ENCODE data around the gene TFF3. TPM values are rescaled to one million over a fixed set of nuclear protein-coding genes. Genes with fewer than 3 reads are reported as not detected.
"Not testable (repeated sequence)": the region's sequence is repeated elsewhere in the genome, so short reads cannot be mapped to it uniquely, and the experiment has no call there.

TFF3 gene
- total RNA-seq, 4 donors from 2014 or later: 1.8 to 23.6 (median 11.6) TPM

- TF ChIP-seq CTCF (IDR thresholded peaks at IDR 0.05): no peak
- no peak for DNase-seq (ENCODE audit: low spot score)
- no peak for ATAC-seq (ENCODE audit: low FRiP score)
These were observed 20.8 kb downstream of the TFF3 start for GRCh38 chr21:42294273-42294880.

DNA sequence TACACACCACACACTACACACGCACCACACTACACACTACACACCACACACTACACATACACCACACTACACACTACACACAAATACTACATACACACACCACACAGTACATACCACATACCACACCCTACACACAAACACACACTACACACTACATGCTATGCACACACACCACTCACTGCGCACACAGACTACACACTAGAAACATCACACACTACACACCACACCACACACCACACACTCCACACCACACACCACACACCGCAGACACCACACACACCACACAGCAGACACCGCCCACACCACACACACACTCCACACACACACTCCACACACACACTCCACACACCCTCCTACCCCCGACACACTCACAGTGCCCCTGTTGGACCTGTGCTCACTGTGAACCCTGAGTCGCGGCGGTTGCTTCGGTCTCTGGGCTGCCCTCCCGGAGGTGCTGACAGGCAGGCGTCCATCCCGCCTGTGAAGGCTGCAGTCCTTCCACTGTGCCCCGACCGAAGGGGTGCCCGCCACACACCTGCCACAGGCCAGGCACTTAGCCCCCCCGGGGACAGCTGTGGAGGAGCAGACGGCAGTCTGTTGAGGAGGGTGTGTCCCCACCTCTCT lies 21.4 kb downstream of the TFF3 start:
- no peak for DNase-seq (ENCODE audit: low spot score)
- no peak for ATAC-seq (ENCODE audit: low FRiP score)
- TF ChIP-seq CTCF (IDR thresholded peaks at IDR 0.05): no peak

DNA sequence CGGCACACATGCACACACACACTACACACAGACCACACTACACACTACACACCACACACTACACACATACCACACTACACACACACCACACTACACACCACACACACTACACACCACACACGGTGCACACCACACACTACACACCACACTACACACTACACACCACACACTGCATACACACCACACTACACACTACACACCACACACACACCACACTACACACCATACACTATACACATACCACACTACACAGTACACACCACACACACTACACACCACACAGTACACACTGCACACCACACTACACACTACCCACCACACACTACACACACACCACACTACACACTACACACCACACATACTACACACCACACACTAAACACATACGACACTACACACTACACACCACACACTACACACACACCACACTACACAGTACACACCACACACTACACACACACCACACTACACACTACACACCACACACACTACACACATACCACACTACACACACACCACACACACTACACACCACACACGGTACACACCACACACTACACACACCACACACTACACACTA lies 22.6 kb downstream of the TFF3 start:
- DNase-seq (ENCODE audit: low spot score); ATAC-seq (ENCODE audit: low FRiP score): not testable (repeated sequence)

- TF ChIP-seq CTCF (IDR thresholded peaks at IDR 0.05): no peak
- ATAC-seq (ENCODE audit: low FRiP score): no peak
These were observed 23.3 kb downstream of the TFF3 start for GRCh38 chr21:42291751-42292562.

GRCh38 chr21:42291003-42291750 lies 24.0 kb downstream of the TFF3 start:
- DNase-seq (ENCODE audit: low spot score) (no peak), ATAC-seq (ENCODE audit: low FRiP score) (no peak)
- TF ChIP-seq CTCF (IDR thresholded peaks at IDR 0.05): no peak

More at GRCh38 chr21:42291751-42292562, 23.3 kb downstream of the TFF3 start:
- DNase-seq (ENCODE audit: low spot score): no peak

DNA sequence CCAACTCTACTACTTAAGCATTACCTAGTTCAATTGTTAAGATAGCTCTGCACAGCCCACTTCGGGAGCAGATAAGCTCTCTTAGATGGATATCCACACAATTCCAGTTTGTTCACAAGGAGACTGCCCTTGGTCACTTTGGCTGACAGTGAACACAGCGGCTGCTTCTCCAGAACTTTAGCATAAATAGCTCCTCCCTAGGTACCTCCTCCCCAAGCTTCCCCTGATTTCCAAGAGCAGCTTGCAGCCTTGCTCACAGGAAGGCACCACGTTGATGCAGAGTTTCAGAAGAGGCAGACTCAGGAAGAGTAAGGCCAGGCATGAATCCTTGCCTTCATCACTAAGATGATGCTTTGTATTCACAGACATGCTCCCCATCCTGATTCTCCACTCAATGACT lies 24.7 kb downstream of the TFF3 start:
- DNase-seq (ENCODE audit: low spot score) (no peak), ATAC-seq (ENCODE audit: low FRiP score) (no peak)
- TF ChIP-seq CTCF (IDR thresholded peaks at IDR 0.05): no peak

- no peak for ATAC-seq (ENCODE audit: low FRiP score)
- no peak for TF ChIP-seq CTCF (IDR thresholded peaks at IDR 0.05)
- DNase-seq (ENCODE audit: low spot score): no peak
These were observed 25.3 kb downstream of the TFF3 start for GRCh38 chr21:42289926-42290325.

Measured in omental fat pad (tissue), 4 donors.